ENCODE measurements around the gene APBA2. TPM values are rescaled to one million over a fixed set of nuclear protein-coding genes. Genes with fewer than 3 reads are reported as not detected.
"Not testable (repeated sequence)": the region's sequence is repeated elsewhere in the genome, so short reads cannot be mapped to it uniquely, and the experiment has no call there.

APBA2 gene
- total RNA-seq, 1 donor from 2014 or later: 4.2 TPM

DNA sequence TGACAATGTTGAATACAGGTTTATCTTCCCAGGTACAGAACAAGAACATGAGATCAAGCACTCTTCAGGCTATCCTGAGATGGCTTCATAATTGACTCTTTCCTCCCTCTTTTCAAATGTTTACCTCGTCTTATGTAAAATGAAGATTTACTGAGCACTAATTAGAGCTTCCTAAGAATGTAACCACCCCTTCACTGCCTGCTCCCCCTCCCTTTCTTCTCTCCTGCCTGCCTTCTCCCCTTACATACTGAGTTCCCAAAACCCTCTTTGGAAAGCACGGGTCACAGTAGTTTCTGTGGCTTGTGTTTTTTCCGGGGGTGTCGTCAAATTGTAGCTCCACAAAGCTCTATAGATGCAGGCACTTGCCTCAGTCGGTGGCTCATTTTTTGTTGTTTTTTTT is 32.1 kb upstream of the APBA2 start:
- not testable (repeated sequence) for H3K27ac ChIP-seq (ENCODE audit: low read depth, low read length); H3K36me3 ChIP-seq (ENCODE audit: control insufficient read depth in 3 of 3, insufficient read depth in 3 of 3, low read length in 3 of 3); H3K27me3 ChIP-seq (ENCODE audit: control insufficient read depth in 3 of 3, insufficient read depth in 3 of 3, low read length in 3 of 3); H3K9ac ChIP-seq (ENCODE audit: low read depth in 1 of 3, low read length in 3 of 3); H3K4me3 ChIP-seq (ENCODE audit: low read length in 3 of 3); H3K9me3 ChIP-seq (ENCODE audit: control insufficient read depth in 3 of 3, low read length in 3 of 3); H3K4me1 ChIP-seq (ENCODE audit: control insufficient read depth in 3 of 3, insufficient read depth in 3 of 3, low read length in 3 of 3)

DNA sequence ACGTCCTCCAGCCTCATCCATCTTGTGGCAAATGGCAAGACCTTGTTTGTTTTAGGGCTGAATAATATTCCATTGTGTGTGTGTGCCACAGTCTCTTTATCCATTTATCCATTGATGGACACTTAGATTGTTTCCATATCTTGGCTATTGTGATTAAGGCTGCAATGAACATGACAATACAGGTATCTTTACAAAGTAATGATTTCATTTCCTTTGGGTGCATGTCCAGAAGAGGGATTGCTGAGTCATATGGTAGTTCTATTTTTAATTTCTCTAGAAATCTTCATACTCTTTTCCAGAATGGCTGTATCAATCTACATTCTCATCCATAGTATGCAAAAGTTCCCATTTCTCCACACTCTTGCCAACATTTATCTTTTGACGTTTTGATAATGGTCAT is 31.2 kb upstream of the APBA2 start:
- not testable (repeated sequence) for H3K4me1 ChIP-seq (ENCODE audit: control insufficient read depth in 3 of 3, insufficient read depth in 3 of 3, low read length in 3 of 3); H3K4me3 ChIP-seq (ENCODE audit: low read length in 3 of 3); H3K9ac ChIP-seq (ENCODE audit: low read depth in 1 of 3, low read length in 3 of 3); H3K27me3 ChIP-seq (ENCODE audit: control insufficient read depth in 3 of 3, insufficient read depth in 3 of 3, low read length in 3 of 3); H3K36me3 ChIP-seq (ENCODE audit: control insufficient read depth in 3 of 3, insufficient read depth in 3 of 3, low read length in 3 of 3); H3K27ac ChIP-seq (ENCODE audit: low read depth, low read length); H3K9me3 ChIP-seq (ENCODE audit: control insufficient read depth in 3 of 3, low read length in 3 of 3)

DNA sequence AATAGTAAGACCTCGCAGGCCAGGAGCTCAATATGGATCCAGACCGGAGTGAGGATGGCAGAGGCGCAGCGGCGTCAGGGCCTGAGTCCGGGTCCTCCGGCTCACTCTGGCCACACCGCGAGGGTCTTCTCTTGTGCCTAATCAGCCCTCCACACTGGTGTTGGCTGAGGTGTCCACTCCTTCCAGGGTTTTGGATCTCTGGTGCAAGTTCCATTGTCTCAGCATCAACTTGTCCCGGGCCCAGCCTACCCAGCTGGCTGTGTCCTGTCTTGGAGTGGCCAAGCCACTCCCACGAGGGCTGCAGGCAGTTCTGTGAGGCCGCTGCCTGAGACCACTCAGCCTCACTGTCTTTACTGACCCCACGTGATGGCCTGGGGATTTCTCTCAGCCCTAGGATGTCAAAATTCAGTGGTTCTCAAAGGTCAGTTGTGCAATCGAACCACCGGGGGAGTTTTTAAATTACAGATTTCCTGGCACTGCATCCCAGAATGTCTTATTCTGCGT is 24.7 kb upstream of the APBA2 start:
- Histone ChIP-seq H3K4me1 (ENCODE audit: control insufficient read depth in 3 of 3, insufficient read depth in 3 of 3, low read length in 3 of 3) (no peaks in the 10 kb centered on the region), H3K36me3 (ENCODE audit: control insufficient read depth in 3 of 3, insufficient read depth in 3 of 3, low read length in 3 of 3) (no peaks in the 10 kb centered on the region), H3K9ac (ENCODE audit: low read depth in 1 of 3, low read length in 3 of 3) (no peak overlapping the region), H3K27ac (ENCODE audit: low read depth, low read length) (no peak overlapping the region), H3K4me3 (ENCODE audit: low read length in 3 of 3) (no peak overlapping the region), H3K9me3 (ENCODE audit: control insufficient read depth in 3 of 3, low read length in 3 of 3) (no peaks in the 10 kb centered on the region), H3K27me3 (ENCODE audit: control insufficient read depth in 3 of 3, insufficient read depth in 3 of 3, low read length in 3 of 3) (no peaks in the 10 kb centered on the region)

DNA sequence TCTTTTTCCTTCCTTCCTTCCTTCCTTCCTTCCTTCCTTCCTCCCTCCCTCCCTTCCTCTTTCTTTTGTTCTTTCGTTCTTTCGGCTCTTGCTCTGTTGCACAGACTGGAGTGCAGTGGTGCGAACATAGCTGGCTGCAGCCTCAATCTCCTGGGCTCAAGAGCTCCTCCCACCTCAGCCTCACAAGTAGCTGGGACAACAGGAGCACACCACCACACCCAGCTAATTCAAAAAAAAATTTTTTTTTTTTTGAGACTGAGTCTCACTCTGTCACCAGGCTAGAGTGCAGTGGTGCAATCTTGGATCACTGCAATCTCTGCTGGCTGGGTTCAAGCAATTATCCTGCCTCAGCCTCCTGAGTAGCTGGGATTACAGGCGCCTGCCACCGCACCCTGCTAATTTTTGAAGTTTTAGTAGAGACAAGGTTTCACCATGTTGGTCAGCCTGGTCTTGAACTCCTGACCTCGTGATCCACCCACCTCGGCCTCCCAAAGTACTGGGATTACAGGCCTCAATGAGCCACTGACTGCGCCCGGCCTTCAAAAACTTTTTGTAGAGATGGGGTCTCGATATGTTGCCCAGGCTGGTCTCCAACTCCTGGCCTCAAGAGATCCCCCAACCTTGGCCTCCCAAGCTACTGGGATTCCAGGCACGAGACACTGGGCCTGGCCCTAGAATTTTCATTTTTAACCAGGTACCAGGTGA is 24.0 kb upstream of the APBA2 start:
- H3K9me3 ChIP-seq (ENCODE audit: control insufficient read depth in 3 of 3, low read length in 3 of 3): not testable (repeated sequence)

GRCh38 chr15:28868744-28869345 is 16.9 kb upstream of the APBA2 start:
- peaks cover 0 to 8% (median 0%) of the 10 kb centered on the region in 3 donors for H3K9me3 ChIP-seq (ENCODE audit: control insufficient read depth in 3 of 3, low read length in 3 of 3)
- no peaks in the 10 kb centered on the region for H3K36me3 ChIP-seq (ENCODE audit: control insufficient read depth in 3 of 3, insufficient read depth in 3 of 3, low read length in 3 of 3)
- H3K27ac ChIP-seq (ENCODE audit: low read depth, low read length): no peak overlapping the region

More for the DNA sequence above, 24.0 kb upstream of the APBA2 start:
- not testable (repeated sequence) for H3K9ac ChIP-seq (ENCODE audit: low read depth in 1 of 3, low read length in 3 of 3); H3K27ac ChIP-seq (ENCODE audit: low read depth, low read length); H3K27me3 ChIP-seq (ENCODE audit: control insufficient read depth in 3 of 3, insufficient read depth in 3 of 3, low read length in 3 of 3); H3K4me3 ChIP-seq (ENCODE audit: low read length in 3 of 3); H3K36me3 ChIP-seq (ENCODE audit: control insufficient read depth in 3 of 3, insufficient read depth in 3 of 3, low read length in 3 of 3); H3K4me1 ChIP-seq (ENCODE audit: control insufficient read depth in 3 of 3, insufficient read depth in 3 of 3, low read length in 3 of 3)

DNA sequence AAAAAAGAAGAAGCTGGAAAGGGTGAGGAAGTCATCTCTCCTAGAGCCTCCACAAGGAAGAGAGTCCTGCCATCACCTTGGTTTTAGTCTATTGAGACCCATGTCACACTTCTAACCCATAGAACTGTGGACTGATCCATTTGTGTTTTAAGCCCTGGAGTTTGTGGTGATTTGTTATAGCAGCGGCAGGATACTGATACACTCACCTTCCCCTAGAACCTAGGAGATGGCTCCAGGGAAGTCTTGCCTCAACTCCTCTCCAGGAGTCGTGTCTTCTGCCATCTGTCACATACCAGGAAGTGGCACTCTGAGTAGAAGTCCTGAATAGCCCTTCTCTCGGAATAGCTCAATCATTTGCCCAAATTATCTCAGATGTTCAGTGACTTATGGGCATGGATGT is 14.6 kb upstream of the APBA2 start:
- Histone ChIP-seq H3K4me1 (ENCODE audit: control insufficient read depth in 3 of 3, insufficient read depth in 3 of 3, low read length in 3 of 3) (no peaks in the 10 kb centered on the region), H3K4me3 (ENCODE audit: low read length in 3 of 3) (no peak overlapping the region), H3K9ac (ENCODE audit: low read depth in 1 of 3, low read length in 3 of 3) (no peak overlapping the region), H3K36me3 (ENCODE audit: control insufficient read depth in 3 of 3, insufficient read depth in 3 of 3, low read length in 3 of 3) (no peaks in the 10 kb centered on the region), H3K27ac (ENCODE audit: low read depth, low read length) (no peak overlapping the region), H3K27me3 (ENCODE audit: control insufficient read depth in 3 of 3, insufficient read depth in 3 of 3, low read length in 3 of 3) (peaks cover 0 to 3% (median 0%) of the 10 kb centered on the region in 3 donors), H3K9me3 (ENCODE audit: control insufficient read depth in 3 of 3, low read length in 3 of 3) (peaks cover 0 to 8% (median 0%) of the 10 kb centered on the region in 3 donors)

More at GRCh38 chr15:28868744-28869345, 16.9 kb upstream of the APBA2 start:
- no peaks in the 10 kb centered on the region for H3K4me1 ChIP-seq (ENCODE audit: control insufficient read depth in 3 of 3, insufficient read depth in 3 of 3, low read length in 3 of 3)
- H3K27me3 ChIP-seq (ENCODE audit: control insufficient read depth in 3 of 3, insufficient read depth in 3 of 3, low read length in 3 of 3): peaks cover 0 to 3% (median 0%) of the 10 kb centered on the region in 3 donors
- no peak overlapping the region for H3K9ac ChIP-seq (ENCODE audit: low read depth in 1 of 3, low read length in 3 of 3)
- no peak overlapping the region for H3K4me3 ChIP-seq (ENCODE audit: low read length in 3 of 3)

DNA sequence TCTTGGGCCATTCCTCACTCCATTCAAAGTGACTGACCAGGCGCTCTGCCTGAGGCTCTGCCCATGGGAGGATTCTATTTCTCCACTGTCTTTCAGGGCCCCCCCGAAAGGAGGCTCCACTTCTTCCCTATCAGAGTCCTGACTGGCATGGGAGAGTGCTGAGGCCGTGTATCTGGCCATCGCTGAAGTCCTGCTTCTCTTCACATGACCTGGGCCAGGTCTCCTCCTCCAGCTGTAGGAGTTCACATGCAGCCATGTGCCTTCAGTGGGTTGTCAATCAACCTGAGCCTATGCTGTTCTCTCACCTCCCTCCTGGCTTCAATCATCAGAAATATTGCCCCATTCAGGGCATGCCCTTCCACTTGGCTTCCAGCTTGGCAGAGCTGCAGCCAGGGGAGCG is 12.8 kb upstream of the APBA2 start:
- peaks cover 0 to 7% (median 5%) of the 10 kb centered on the region in 3 donors for H3K27me3 ChIP-seq (ENCODE audit: control insufficient read depth in 3 of 3, insufficient read depth in 3 of 3, low read length in 3 of 3)
- no peak overlapping the region for H3K4me3 ChIP-seq (ENCODE audit: low read length in 3 of 3)
- H3K36me3 ChIP-seq (ENCODE audit: control insufficient read depth in 3 of 3, insufficient read depth in 3 of 3, low read length in 3 of 3): no peaks in the 10 kb centered on the region

DNA sequence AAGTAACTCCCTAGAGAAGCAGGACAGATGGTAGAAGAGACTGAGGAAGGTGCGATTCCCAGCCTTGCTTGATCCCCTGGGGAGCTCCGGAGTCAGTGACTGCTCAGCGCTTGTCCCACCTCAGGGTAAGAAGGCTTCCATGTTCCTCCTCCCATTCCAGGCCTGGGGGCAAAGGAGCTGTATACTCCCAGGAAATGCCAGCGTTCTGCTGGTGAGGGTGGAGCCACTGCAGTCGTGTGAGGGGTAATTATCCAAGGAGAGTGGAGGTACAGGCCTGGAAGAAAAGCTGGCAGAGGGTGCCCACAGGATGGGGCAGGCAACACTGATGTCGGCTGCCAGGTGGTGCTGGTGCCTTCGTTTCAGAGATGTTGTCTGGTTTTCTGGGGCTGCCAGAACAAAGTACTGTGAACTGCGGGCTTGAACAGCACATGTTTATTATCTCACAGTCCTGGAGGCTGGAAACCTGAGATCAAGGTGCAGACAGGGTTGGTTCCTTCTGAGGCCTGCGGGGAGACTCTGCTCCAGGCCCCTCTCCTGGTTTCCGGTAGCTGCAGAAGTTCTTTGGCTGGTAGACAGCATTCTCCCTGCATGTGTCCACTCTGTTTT is 12.1 kb upstream of the APBA2 start:
- H3K4me3 ChIP-seq (ENCODE audit: low read length in 3 of 3): no peak overlapping the region
- H3K27me3 ChIP-seq (ENCODE audit: control insufficient read depth in 3 of 3, insufficient read depth in 3 of 3, low read length in 3 of 3): peaks cover 0 to 7% (median 5%) of the 10 kb centered on the region in 3 donors
- H3K4me1 ChIP-seq (ENCODE audit: control insufficient read depth in 3 of 3, insufficient read depth in 3 of 3, low read length in 3 of 3): no peaks in the 10 kb centered on the region
- H3K27ac ChIP-seq (ENCODE audit: low read depth, low read length): no peak overlapping the region
- H3K9me3 ChIP-seq (ENCODE audit: control insufficient read depth in 3 of 3, low read length in 3 of 3): peaks cover 0 to 8% (median 0%) of the 10 kb centered on the region in 3 donors
- H3K36me3 ChIP-seq (ENCODE audit: control insufficient read depth in 3 of 3, insufficient read depth in 3 of 3, low read length in 3 of 3): no peaks in the 10 kb centered on the region
- H3K9ac ChIP-seq (ENCODE audit: low read depth in 1 of 3, low read length in 3 of 3): no peak overlapping the region

More for the DNA sequence above, 12.8 kb upstream of the APBA2 start:
- no peaks in the 10 kb centered on the region for H3K4me1 ChIP-seq (ENCODE audit: control insufficient read depth in 3 of 3, insufficient read depth in 3 of 3, low read length in 3 of 3)
- H3K9me3 ChIP-seq (ENCODE audit: control insufficient read depth in 3 of 3, low read length in 3 of 3): peaks cover 0 to 8% (median 0%) of the 10 kb centered on the region in 3 donors
- no peak overlapping the region for H3K9ac ChIP-seq (ENCODE audit: low read depth in 1 of 3, low read length in 3 of 3)
- H3K27ac ChIP-seq (ENCODE audit: low read depth, low read length): no peak overlapping the region

- Histone ChIP-seq H3K27me3 (ENCODE audit: control insufficient read depth in 3 of 3, insufficient read depth in 3 of 3, low read length in 3 of 3) (peaks cover 0 to 7% (median 5%) of the 10 kb centered on the region in 3 donors), H3K4me3 (ENCODE audit: low read length in 3 of 3) (no peak overlapping the region)
These were observed 10.2 kb upstream of the APBA2 start for GRCh38 chr15:28875461-28876000.

More at GRCh38 chr15:28875461-28876000, 10.2 kb upstream of the APBA2 start:
- Histone ChIP-seq H3K9ac (ENCODE audit: low read depth in 1 of 3, low read length in 3 of 3) (no peak overlapping the region), H3K36me3 (ENCODE audit: control insufficient read depth in 3 of 3, insufficient read depth in 3 of 3, low read length in 3 of 3) (no peaks in the 10 kb centered on the region), H3K4me1 (ENCODE audit: control insufficient read depth in 3 of 3, insufficient read depth in 3 of 3, low read length in 3 of 3) (no peaks in the 10 kb centered on the region), H3K27ac (ENCODE audit: low read depth, low read length) (no peak overlapping the region), H3K9me3 (ENCODE audit: control insufficient read depth in 3 of 3, low read length in 3 of 3) (peaks cover 0 to 4% (median 0%) of the 10 kb centered on the region in 3 donors)
